GM23338 (cell line): ENCODE results near the gene OR6J1. TPM values are rescaled to one million over a fixed set of nuclear protein-coding genes. Genes with fewer than 3 reads are reported as not detected.

Experiments
- ATAC-seq: fragments of 200-7000 bp; cut with Tn5 transposase; 3 replicates; pipeline ENCODE4 v1.9.1; 2020
- DNase-seq: peaks from one replicate; pipeline ENCODE4 v3.0.0-alpha.2; 2015; ENCODE audit warnings: low spot score
- H2AFZ ChIP-seq: fragments of 200-600 bp; sonication (generic); 2 replicates; pipeline ENCODE4 v1.8.0; 2016; ENCODE audit warnings: antibody characterized with exemption, mild to moderate bottlenecking, moderate library complexity
- H3F3A ChIP-seq: fragments of 200-600 bp; sonication (generic); replicated peaks from 2 replicates; pipeline ENCODE4 v1.8.0; 2017; ENCODE audit warnings: antibody characterized with exemption, mixed run types, low read depth
- H3K27ac ChIP-seq: fragments of 200-600 bp; sonication (generic); 2 replicates; pipeline ENCODE4 v1.6.1; 2016; ENCODE audit warnings: low read depth
- H3K27me3 ChIP-seq: fragments of 200-600 bp; sonication (generic); 2 replicates; pipeline ENCODE4 v1.8.0; 2016; ENCODE audit warnings: mild to moderate bottlenecking, mixed run types, moderate library complexity; ENCODE audit not compliant: insufficient read depth
- H3K36me3 ChIP-seq: fragments of 200-600 bp; sonication (generic); 2 replicates; pipeline ENCODE4 v1.8.0; 2016; ENCODE audit warnings: mild to moderate bottlenecking; ENCODE audit not compliant: insufficient read depth
- H3K4me1 ChIP-seq: fragments of 200-600 bp; sonication (generic); 2 replicates; pipeline ENCODE4 v1.8.0; 2016; ENCODE audit warnings: mild to moderate bottlenecking, moderate library complexity; ENCODE audit not compliant: insufficient read depth
- H3K4me2 ChIP-seq: fragments of 200-600 bp; sonication (generic); 2 replicates; pipeline ENCODE4 v1.7.1; 2017; ENCODE audit warnings: mixed run types
- H3K4me3 ChIP-seq: fragments of 200-600 bp; sonication (generic); 2 replicates; pipeline ENCODE4 v1.6.1; 2016; ENCODE audit warnings: mixed run types
- H3K79me2 ChIP-seq: fragments of 200-600 bp; sonication (generic); replicated peaks from 2 replicates; pipeline ENCODE4 v1.8.0; 2017; ENCODE audit warnings: mild to moderate bottlenecking; ENCODE audit not compliant: insufficient read depth
- H3K9me2 ChIP-seq: fragments of 200-600 bp; sonication (generic); 2 replicates; pipeline ENCODE4 v1.8.0; 2017; ENCODE audit not compliant: insufficient read depth
- H4K20me1 ChIP-seq: fragments of 200-600 bp; sonication (generic); replicated peaks from 2 replicates; pipeline ENCODE4 v1.8.0; 2017; ENCODE audit warnings: mild to moderate bottlenecking; ENCODE audit not compliant: insufficient read depth
- H3K27ac Mint-ChIP-seq: 2 replicates; pipeline ENCODE4 v1.8.0; 2020; ENCODE audit warnings: inconsistent platforms, mild to moderate bottlenecking, moderate library complexity, mixed read lengths
- H3K27me3 Mint-ChIP-seq: 3 replicates; pipeline ENCODE4 v1.8.0; 2022; ENCODE audit warnings: low read depth, mild to moderate bottlenecking, moderate library complexity, mixed read lengths, inconsistent platforms; ENCODE audit not compliant: insufficient read depth, poor library complexity
- H3K36me3 Mint-ChIP-seq: 3 replicates; pipeline ENCODE4 v1.8.0; 2021; ENCODE audit warnings: low read depth, mild to moderate bottlenecking, inconsistent platforms, moderate library complexity, mixed read lengths
- H3K4me1 Mint-ChIP-seq: 3 replicates; pipeline ENCODE4 v1.8.0; 2020; ENCODE audit warnings: mild to moderate bottlenecking, inconsistent platforms, mixed read lengths
- H3K4me3 Mint-ChIP-seq: 3 replicates; pipeline ENCODE4 v1.8.0; 2021; ENCODE audit warnings: moderate library complexity, mild to moderate bottlenecking, inconsistent platforms, mixed read lengths
- H3K9me3 Mint-ChIP-seq: 3 replicates; pipeline ENCODE4 v1.8.0; 2020; ENCODE audit warnings: moderate library complexity, mild to moderate bottlenecking, inconsistent platforms, mixed read lengths
- CTCF ChIP-seq, 2 experiments: fragments of 200-600 bp in 1 of 2; sonication (generic) in 1 of 2; conservative IDR thresholded peaks; 2 replicates each; pipeline versions ENCODE4 v1.5.1 to v1.6.1; 2016 to 2017; ENCODE audit warnings: antibody characterized with exemption in 2 of 2, low read depth in 2 of 2, mild to moderate bottlenecking in 2 of 2, moderate library complexity in 1 of 2
- EZH2phosphoT487 ChIP-seq: fragments of 200-600 bp; sonication (generic); IDR thresholded peaks from one replicate; pipeline ENCODE4 v1.8.1; 2018; ENCODE audit warnings: antibody characterized with exemption; ENCODE audit not compliant: unreplicated experiment
- JUNB ChIP-seq: IDR thresholded peaks from one replicate; pipeline ENCODE4 v1.6.1; 2016; ENCODE audit warnings: antibody characterized with exemption; ENCODE audit not compliant: unreplicated experiment
- NANOG ChIP-seq: IDR thresholded peaks from 2 replicates; pipeline ENCODE4 v1.6.1; 2016; ENCODE audit warnings: antibody characterized with exemption, borderline replicate concordance
- POLR2AphosphoS5 ChIP-seq: IDR thresholded peaks from 2 replicates; pipeline ENCODE4 v1.6.1; 2016; ENCODE audit warnings: antibody characterized with exemption, low read depth
- REST ChIP-seq: IDR thresholded peaks from one replicate; pipeline ENCODE4 v1.6.1; 2018; ENCODE audit warnings: antibody characterized with exemption; ENCODE audit not compliant: unreplicated experiment
- ZNF331 ChIP-seq: fragments of 250-450 bp; sonication (Bioruptor Pico); IDR thresholded peaks from 2 replicates; pipeline ENCODE4 v1.5.0; 2020; ENCODE audit warnings: low read depth, mild to moderate bottlenecking, moderate library complexity
- polyA plus RNA-seq: library from polyadenylated mRNA; unstranded; fragments of >200 nt; fragmentation: Nextera tagmentation; extraction: Ambion mirVana; gene quantifications from 2 replicates; pipeline ENCODE4 v1.2.1, GENCODE V29; 2016
- total RNA-seq: library from RNA; depleted of rRNA; stranded (reverse); fragments of >200 nt; shearing (Covaris generic); gene quantifications from 2 replicates; pipeline ENCODE4 v1.2.3, GENCODE V29; 2014
- TF ChIP-seq, protein P1 (sequence below): fragments of 250-450 bp; sonication (Bioruptor Pico); IDR thresholded peaks from 2 replicates; pipeline ENCODE4 v1.5.0; 2020; ENCODE audit warnings: mild to moderate bottlenecking, moderate library complexity

OR6J1 gene
- total and polyA plus RNA-seq, 2 experiments from 2014 or later = not detected

DNA sequence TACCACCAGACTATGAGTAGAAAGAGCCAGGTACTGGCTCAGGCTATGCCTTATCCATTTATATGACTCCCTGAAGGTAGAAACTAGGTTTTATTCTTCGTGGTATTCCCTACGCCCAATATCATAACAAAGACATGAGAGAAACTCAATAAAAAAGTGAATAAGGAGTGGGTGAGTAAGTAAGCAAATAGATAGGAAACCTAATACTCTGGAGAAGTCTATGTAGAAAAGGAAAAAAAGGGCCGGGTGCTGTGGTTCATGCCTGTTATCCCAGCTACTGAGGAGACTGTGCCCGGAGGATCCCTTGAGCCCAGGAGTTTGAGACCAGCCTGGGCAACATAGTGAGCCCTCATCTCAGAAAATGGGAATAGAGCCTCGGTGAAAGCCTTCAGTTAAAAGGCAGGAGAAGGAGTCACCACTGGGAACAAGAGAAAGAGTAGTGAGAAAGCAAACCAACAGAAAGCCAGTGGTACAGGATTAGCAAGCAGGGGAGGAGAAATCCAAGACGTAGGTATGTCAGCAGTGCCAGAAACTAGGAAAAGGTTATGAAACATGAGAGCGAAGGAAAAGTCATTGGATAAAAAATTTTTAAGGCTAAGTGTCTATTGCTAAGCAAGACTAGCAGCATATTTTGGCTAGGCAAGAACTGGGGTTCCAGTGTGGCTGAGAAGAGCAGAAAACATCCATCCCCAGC, 6.0 kb upstream of the OR6J1 start:
- peak overlapping the region; percentile 63; the same call in 1 of the 2 replicates for H2AFZ ChIP-seq
- TF ChIP-seq NANOG = no peak
- TF ChIP-seq CTCF (conservative IDR thresholded peaks at IDR 0.05; ENCODE audit: low read depth in 2 of 2) = no peak
- no peak for TF ChIP-seq ZNF331 (CRISPR knock-in tag)
- no peak for TF ChIP-seq REST
- no peak for TF ChIP-seq POLR2AphosphoS5
- no peak for TF ChIP-seq EZH2phosphoT487
- no peak for TF ChIP-seq JUNB
- TF ChIP-seq, protein P1, sequence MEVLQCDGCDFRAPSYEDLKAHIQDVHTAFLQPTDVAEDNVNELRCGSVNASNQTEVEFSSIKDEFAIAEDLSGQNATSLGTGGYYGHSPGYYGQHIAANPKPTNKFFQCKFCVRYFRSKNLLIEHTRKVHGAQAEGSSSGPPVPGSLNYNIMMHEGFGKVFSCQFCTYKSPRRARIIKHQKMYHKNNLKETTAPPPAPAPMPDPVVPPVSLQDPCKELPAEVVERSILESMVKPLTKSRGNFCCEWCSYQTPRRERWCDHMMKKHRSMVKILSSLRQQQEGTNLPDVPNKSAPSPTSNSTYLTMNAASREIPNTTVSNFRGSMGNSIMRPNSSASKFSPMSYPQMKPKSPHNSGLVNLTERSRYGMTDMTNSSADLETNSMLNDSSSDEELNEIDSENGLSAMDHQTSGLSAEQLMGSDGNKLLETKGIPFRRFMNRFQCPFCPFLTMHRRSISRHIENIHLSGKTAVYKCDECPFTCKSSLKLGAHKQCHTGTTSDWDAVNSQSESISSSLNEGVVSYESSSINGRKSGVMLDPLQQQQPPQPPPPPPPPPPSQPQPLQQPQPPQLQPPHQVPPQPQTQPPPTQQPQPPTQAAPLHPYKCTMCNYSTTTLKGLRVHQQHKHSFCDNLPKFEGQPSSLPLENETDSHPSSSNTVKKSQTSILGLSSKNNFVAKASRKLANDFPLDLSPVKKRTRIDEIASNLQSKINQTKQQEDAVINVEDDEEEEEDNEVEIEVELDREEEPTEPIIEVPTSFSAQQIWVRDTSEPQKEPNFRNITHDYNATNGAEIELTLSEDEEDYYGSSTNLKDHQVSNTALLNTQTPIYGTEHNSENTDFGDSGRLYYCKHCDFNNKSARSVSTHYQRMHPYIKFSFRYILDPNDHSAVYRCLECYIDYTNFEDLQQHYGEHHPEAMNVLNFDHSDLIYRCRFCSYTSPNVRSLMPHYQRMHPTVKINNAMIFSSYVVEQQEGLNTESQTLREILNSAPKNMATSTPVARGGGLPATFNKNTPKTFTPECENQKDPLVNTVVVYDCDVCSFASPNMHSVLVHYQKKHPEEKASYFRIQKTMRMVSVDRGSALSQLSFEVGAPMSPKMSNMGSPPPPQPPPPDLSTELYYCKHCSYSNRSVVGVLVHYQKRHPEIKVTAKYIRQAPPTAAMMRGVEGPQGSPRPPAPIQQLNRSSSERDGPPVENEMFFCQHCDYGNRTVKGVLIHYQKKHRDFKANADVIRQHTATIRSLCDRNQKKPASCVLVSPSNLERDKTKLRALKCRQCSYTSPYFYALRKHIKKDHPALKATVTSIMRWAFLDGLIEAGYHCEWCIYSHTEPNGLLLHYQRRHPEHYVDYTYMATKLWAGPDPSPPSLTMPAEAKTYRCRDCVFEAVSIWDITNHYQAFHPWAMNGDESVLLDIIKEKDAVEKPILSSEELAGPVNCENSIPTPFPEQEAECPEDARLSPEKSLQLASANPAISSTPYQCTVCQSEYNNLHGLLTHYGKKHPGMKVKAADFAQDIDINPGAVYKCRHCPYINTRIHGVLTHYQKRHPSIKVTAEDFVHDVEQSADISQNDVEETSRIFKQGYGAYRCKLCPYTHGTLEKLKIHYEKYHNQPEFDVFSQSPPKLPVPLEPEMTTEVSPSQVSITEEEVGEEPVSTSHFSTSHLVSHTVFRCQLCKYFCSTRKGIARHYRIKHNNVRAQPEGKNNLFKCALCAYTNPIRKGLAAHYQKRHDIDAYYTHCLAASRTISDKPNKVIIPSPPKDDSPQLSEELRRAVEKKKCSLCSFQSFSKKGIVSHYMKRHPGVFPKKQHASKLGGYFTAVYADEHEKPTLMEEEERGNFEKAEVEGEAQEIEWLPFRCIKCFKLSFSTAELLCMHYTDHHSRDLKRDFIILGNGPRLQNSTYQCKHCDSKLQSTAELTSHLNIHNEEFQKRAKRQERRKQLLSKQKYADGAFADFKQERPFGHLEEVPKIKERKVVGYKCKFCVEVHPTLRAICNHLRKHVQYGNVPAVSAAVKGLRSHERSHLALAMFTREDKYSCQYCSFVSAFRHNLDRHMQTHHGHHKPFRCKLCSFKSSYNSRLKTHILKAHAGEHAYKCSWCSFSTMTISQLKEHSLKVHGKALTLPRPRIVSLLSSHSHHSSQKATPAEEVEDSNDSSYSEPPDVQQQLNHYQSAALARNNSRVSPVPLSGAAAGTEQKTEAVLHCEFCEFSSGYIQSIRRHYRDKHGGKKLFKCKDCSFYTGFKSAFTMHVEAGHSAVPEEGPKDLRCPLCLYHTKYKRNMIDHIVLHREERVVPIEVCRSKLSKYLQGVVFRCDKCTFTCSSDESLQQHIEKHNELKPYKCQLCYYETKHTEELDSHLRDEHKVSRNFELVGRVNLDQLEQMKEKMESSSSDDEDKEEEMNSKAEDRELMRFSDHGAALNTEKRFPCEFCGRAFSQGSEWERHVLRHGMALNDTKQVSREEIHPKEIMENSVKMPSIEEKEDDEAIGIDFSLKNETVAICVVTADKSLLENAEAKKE = no peak
- H3K9me2 ChIP-seq = no peaks in the 10 kb centered on the region
- no peaks in the 10 kb centered on the region for H3K36me3 Mint-ChIP-seq
- H3K27me3 ChIP-seq = no peaks in the 10 kb centered on the region
- H3F3A ChIP-seq = no peaks in the 10 kb centered on the region
- H3K27ac ChIP-seq = no peak overlapping the region
- peaks cover 2% of the 10 kb centered on the region for H3K27me3 Mint-ChIP-seq
- H3K9me3 Mint-ChIP-seq = no peaks in the 10 kb centered on the region
- no peaks in the 10 kb centered on the region for H3K36me3 ChIP-seq
- H3K4me2 ChIP-seq = no peak overlapping the region
- DNase-seq (no peak), ATAC-seq (no peak)
- H3K4me3 ChIP-seq = no peak overlapping the region
- H3K4me1 ChIP-seq = no peaks in the 10 kb centered on the region
- no peaks in the 10 kb centered on the region for H4K20me1 ChIP-seq
- H3K4me3 Mint-ChIP-seq = no peak overlapping the region
- peaks cover 4% of the 10 kb centered on the region; the same call in 1 of the 3 replicates for H3K4me1 Mint-ChIP-seq
- no peaks in the 10 kb centered on the region for H3K79me2 ChIP-seq
- H3K27ac Mint-ChIP-seq = no peak overlapping the region
